GM12878 (cell line): ENCODE measurements around the gene ADGRF1.

Source experiments
- GABPA ChIP-seq: IDR thresholded peaks from 2 replicates; pipeline ENCODE4 v1.6.1; 2014; ENCODE audit warnings: antibody characterized with exemption, low read depth, mild to moderate bottlenecking, inconsistent platforms
- HDAC6 ChIP-seq: fragments of 200-600 bp; sonication (generic); IDR thresholded peaks from one replicate; pipeline ENCODE4 v1.8.0; 2017; ENCODE audit warnings: antibody characterized with exemption; ENCODE audit not compliant: unreplicated experiment
- POLR2A ChIP-seq: IDR thresholded peaks from 2 replicates; pipeline ENCODE4 v1.6.1; 2011; ENCODE audit warnings: low read depth, mild to moderate bottlenecking, low read length
- SIN3A ChIP-seq: IDR thresholded peaks from 2 replicates; pipeline ENCODE4 v1.6.1; 2012; ENCODE audit warnings: low read depth, low read length, improper control_type of control experiment
- SPI1 ChIP-seq: IDR thresholded peaks from 2 replicates; pipeline ENCODE4 v1.6.1; 2011; ENCODE audit warnings: low read depth, mild to moderate bottlenecking, low read length, moderate library complexity, borderline replicate concordance; ENCODE audit not compliant: insufficient read depth
- TF ChIP-seq, protein P1 (sequence below), 3 experiments: IDR thresholded peaks in 2 of 3; conservative IDR thresholded peaks in 1 of 3; 2 replicates each; pipeline ENCODE4 v1.5.1; 2011; ENCODE audit warnings: low read depth in 3 of 3, low read length in 3 of 3, mild to moderate bottlenecking in 3 of 3, control low read depth in 2 of 3, moderate library complexity in 2 of 3, inconsistent platforms in 1 of 3, mixed read lengths in 1 of 3; ENCODE audit not compliant: control insufficient read depth in 2 of 3, insufficient read depth in 1 of 3; ENCODE audit errors: extremely low read depth in 1 of 3
- TF ChIP-seq, protein P2 (sequence below): IDR thresholded peaks from 2 replicates; pipeline ENCODE4 v1.6.1; 2012; ENCODE audit warnings: mild to moderate bottlenecking, low read depth, low read length
- TF ChIP-seq, protein P3 (sequence below): fragments of 450-650 bp; IDR thresholded peaks from 2 replicates; pipeline ENCODE4 v1.6.1; 2014; ENCODE audit warnings: mild to moderate bottlenecking

DNA sequence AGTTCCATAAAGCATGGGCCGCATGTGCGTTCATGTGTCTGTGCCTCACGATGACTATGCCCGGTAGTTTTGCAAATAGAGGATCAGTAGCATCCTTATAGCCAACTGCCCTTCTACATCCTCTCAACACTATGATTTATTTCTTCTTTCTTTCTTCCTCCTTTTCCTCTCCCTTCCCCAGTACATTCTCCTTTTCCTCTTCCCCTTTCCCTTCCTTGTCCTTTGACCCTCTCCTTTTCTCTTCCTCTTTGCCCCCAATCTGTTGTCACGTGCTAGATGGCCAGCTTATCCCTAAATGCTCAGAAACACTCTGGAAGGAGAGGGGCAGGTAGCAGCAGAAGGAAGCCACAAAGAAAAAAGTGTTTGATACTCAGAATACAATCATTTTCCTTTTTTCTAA lies 20.2 kb upstream of the ADGRF1 start:
- TF ChIP-seq, protein P1, sequence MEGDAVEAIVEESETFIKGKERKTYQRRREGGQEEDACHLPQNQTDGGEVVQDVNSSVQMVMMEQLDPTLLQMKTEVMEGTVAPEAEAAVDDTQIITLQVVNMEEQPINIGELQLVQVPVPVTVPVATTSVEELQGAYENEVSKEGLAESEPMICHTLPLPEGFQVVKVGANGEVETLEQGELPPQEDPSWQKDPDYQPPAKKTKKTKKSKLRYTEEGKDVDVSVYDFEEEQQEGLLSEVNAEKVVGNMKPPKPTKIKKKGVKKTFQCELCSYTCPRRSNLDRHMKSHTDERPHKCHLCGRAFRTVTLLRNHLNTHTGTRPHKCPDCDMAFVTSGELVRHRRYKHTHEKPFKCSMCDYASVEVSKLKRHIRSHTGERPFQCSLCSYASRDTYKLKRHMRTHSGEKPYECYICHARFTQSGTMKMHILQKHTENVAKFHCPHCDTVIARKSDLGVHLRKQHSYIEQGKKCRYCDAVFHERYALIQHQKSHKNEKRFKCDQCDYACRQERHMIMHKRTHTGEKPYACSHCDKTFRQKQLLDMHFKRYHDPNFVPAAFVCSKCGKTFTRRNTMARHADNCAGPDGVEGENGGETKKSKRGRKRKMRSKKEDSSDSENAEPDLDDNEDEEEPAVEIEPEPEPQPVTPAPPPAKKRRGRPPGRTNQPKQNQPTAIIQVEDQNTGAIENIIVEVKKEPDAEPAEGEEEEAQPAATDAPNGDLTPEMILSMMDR (IDR thresholded peaks at IDR 0.05 in 2 of 3, conservative IDR thresholded peaks at IDR 0.05 in 1 of 3; ENCODE audit: control insufficient read depth in 2 of 3, extremely low read depth in 1 of 3, insufficient read depth in 1 of 3, low read depth in 3 of 3, low read length in 3 of 3) = no peak
- TF ChIP-seq POLR2A (no peak), SPI1 (no peak), HDAC6 (no peak), GABPA (no peak), SIN3A (no peak)
- TF ChIP-seq, protein P2, sequence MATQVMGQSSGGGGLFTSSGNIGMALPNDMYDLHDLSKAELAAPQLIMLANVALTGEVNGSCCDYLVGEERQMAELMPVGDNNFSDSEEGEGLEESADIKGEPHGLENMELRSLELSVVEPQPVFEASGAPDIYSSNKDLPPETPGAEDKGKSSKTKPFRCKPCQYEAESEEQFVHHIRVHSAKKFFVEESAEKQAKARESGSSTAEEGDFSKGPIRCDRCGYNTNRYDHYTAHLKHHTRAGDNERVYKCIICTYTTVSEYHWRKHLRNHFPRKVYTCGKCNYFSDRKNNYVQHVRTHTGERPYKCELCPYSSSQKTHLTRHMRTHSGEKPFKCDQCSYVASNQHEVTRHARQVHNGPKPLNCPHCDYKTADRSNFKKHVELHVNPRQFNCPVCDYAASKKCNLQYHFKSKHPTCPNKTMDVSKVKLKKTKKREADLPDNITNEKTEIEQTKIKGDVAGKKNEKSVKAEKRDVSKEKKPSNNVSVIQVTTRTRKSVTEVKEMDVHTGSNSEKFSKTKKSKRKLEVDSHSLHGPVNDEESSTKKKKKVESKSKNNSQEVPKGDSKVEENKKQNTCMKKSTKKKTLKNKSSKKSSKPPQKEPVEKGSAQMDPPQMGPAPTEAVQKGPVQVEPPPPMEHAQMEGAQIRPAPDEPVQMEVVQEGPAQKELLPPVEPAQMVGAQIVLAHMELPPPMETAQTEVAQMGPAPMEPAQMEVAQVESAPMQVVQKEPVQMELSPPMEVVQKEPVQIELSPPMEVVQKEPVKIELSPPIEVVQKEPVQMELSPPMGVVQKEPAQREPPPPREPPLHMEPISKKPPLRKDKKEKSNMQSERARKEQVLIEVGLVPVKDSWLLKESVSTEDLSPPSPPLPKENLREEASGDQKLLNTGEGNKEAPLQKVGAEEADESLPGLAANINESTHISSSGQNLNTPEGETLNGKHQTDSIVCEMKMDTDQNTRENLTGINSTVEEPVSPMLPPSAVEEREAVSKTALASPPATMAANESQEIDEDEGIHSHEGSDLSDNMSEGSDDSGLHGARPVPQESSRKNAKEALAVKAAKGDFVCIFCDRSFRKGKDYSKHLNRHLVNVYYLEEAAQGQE = no peak
- TF ChIP-seq, protein P3, sequence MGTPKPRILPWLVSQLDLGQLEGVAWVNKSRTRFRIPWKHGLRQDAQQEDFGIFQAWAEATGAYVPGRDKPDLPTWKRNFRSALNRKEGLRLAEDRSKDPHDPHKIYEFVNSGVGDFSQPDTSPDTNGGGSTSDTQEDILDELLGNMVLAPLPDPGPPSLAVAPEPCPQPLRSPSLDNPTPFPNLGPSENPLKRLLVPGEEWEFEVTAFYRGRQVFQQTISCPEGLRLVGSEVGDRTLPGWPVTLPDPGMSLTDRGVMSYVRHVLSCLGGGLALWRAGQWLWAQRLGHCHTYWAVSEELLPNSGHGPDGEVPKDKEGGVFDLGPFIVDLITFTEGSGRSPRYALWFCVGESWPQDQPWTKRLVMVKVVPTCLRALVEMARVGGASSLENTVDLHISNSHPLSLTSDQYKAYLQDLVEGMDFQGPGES = no peak
